ENCODE measurements around the gene CDK14. TPM values are rescaled to one million over a fixed set of nuclear protein-coding genes. Genes with fewer than 3 reads are reported as not detected.

The CDK14 gene
- total RNA-seq, 1 experiment from 2014 or later, result 4.6 TPM

GRCh38 chr7:90931986-90932916, 336.1 kb downstream of the CDK14 start:
- in situ Hi-C loops (cut with HindIII; ENCODE audit: low pct_unique_long_range_greater_than_20kb, low sequenced_read_pairs), result no loop called here
- DNase-seq (ENCODE audit: low read depth), result no peak

DNA sequence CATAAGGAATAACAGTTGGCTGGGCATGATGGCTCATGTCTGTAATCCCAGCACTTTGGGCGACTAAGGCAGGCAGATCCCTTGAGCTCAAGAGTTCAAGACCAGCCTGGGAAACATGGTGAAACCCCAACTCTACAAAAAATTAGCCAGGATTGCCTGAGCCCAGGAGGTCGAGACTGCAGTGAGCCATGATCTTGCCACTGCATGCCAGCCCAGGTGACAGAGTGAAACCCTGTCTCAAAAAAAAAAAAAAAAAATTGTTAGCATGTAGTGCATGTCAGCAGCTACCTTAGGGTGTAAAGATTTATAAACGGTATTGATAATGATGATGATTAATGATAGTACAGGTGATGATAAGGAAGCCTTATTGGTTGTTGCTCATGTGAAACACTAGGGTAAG, 336.9 kb downstream of the CDK14 start:
- in situ Hi-C loops (cut with HindIII; ENCODE audit: low pct_unique_long_range_greater_than_20kb, low sequenced_read_pairs), result no loop called here
- DNase-seq (ENCODE audit: low read depth), result no peak

GRCh38 chr7:90933984-90934383, 337.9 kb downstream of the CDK14 start:
- in situ Hi-C loops (cut with HindIII; ENCODE audit: low pct_unique_long_range_greater_than_20kb, low sequenced_read_pairs), result no loop called here
- no peak for DNase-seq (ENCODE audit: low read depth)

GRCh38 chr7:90938371-90938770, 342.2 kb downstream of the CDK14 start:
- no peak for DNase-seq (ENCODE audit: low read depth)
- in situ Hi-C loops (cut with HindIII; ENCODE audit: low pct_unique_long_range_greater_than_20kb, low sequenced_read_pairs), result no loop called here

DNA sequence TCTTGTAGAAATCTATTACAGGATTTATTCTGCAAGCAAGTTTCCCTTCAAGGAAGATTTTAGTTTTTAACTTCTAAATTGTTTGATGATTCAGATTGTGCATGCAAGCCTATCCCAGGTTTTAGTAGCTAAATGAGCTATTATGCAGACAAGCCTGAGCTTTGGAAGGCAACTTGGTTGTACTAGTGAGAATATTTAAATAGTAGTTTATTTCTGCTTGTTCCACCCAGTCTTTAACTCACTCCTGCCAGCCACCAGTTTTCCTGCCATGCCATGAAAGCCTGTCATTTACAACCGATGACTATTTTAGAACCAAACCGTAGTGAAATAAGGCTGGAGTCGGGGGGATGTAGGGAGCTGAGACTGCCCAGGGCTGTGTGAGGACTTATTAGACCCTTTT, 343.5 kb downstream of the CDK14 start:
- no peak for DNase-seq (ENCODE audit: low read depth)
- in situ Hi-C loops (cut with HindIII; ENCODE audit: low pct_unique_long_range_greater_than_20kb, low sequenced_read_pairs), result no loop called here

- DNase-seq (ENCODE audit: low read depth), result no peak
- in situ Hi-C loops (cut with HindIII; ENCODE audit: low pct_unique_long_range_greater_than_20kb, low sequenced_read_pairs), result no loop called here
These were observed 347.9 kb downstream of the CDK14 start for GRCh38 chr7:90944021-90944420.

DNA sequence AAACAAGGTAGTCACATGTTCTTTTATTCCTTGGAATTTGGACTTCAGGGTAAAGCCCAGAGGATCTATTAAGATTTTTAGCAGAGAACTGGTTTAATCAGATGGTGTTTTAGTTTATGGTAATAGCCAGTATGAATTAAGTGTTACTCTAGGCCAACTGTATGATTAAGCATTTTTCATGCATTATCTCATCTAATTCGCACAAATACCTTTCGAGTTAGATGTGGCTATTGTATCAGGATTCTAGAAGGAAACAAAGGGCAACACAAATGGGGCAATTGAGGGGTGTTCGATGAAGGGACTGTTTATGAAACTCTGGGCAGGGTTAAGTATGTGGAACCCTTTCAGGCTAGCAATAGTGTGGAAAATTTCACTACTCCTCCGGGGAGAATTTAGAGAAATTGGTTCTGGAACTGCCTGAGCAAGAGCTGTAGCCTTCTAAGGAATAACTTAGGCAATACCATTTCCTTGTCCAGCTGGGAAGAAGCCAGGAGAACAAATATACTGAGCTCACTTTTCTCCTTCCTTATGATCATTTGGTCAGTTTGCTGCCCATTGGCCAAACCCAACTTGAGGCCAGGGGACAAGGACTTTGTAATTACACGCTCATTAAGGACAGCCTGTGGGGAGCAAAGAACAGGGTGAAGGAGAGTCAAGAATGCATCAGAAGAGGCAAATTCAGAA, 349.1 kb downstream of the CDK14 start:
- in situ Hi-C loops (cut with HindIII; ENCODE audit: low pct_unique_long_range_greater_than_20kb, low sequenced_read_pairs), result no loop called here
- no peak for DNase-seq (ENCODE audit: low read depth)

GRCh38 chr7:90946730-90947501, 350.8 kb downstream of the CDK14 start:
- in situ Hi-C loops (cut with HindIII; ENCODE audit: low pct_unique_long_range_greater_than_20kb, low sequenced_read_pairs), result no loop called here
- DNase-seq (ENCODE audit: low read depth), result no peak

- no peak for DNase-seq (ENCODE audit: low read depth)
- in situ Hi-C loops (cut with HindIII; ENCODE audit: low pct_unique_long_range_greater_than_20kb, low sequenced_read_pairs), result no loop called here
These were observed 352.0 kb downstream of the CDK14 start for GRCh38 chr7:90948085-90948484.

- in situ Hi-C loops (cut with HindIII; ENCODE audit: low pct_unique_long_range_greater_than_20kb, low sequenced_read_pairs), result no loop called here
- no peak for DNase-seq (ENCODE audit: low read depth)
These were observed 355.1 kb downstream of the CDK14 start for GRCh38 chr7:90951229-90951628.

DNA sequence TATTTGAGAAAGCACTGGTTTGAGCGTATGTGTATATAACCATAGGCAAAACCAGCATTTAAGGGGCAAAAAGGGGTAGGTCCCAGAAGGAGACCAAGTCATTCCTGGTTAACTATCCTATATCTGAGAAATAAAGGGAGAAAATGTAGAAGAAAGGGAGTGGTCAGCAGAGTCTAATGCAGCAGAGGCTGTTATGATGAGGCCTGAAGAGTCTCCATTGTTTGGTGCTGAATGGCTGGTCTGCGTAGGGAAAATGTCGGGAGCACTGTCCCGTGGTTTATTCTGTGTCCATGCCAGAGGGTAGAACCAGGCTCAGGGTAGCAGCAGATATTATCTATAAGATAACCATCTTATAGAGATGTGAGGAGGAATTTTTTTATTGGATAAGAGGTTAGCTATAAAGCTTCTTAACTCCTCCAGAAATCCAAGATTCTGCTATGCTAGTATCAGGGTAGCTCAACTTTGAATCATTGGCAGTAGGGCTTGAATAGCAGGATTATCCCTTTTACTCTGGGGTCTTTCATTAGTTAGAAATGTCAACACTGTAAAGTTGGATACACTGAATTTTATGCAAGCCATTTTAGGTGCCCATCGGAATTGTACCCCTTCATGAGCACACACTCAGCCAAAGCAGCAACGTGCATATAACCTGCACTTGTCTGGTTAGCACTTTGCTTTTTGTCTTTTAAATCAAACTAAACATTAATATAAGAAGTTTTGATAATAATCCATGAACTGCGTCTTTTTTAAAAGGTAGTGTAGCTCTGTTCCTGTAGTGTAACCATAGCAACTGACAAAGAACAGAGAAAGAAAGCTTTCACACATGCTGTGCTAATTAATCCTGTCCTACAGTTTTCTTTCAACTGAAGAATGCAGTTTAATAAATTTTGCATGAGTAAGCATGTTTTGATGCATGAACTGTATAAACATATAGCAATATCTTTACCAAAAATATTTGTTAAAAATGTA, 356.1 kb downstream of the CDK14 start:
- no peak for DNase-seq (ENCODE audit: low read depth)
- in situ Hi-C loops (cut with HindIII; ENCODE audit: low pct_unique_long_range_greater_than_20kb, low sequenced_read_pairs), result no loop called here

DNA sequence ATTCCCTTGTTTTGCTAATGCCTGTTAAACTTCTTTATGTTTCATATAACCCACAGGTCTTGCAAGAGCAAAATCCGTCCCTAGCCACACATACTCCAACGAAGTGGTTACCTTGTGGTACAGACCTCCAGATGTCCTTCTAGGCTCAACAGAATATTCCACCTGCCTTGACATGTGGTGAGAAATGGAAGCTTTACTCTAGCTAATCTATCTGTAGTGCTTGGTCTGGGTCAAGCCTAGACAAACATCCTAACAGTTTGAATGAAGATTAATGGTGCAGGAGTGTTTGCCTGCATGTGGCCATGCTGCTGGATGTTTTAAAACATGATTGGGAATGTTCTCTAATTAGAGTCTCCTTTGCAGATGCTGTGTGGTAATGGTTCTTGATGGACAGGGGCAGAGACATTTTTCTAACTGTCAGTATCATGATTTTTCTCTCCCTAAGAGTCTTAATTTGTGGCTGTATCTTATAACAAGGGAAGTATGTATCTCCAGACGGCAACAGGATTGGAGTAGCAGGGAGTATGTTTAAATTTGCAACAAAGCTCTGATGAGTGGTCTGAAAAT, 359.6 kb downstream of the CDK14 start:
- in situ Hi-C loops (cut with HindIII; ENCODE audit: low pct_unique_long_range_greater_than_20kb, low sequenced_read_pairs), result no loop called here

DNA sequence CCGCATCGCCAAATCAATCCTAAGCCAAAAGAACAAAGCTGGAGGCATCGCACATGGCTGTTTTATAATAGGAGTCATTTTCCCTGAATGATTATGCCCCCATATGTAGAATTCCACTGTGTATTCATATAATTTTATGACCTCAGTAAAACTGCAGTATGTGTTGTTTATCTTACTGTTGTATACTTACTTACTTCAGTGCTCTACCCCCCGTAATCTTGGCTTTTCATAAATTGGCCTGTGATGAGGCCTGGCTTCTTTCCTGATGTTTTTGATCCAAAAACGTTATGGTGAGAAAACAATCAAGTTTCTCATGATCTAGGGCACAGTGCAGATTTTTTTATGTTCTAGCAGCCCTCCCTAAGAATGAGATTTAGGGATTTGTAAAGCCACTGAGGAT, 361.8 kb downstream of the CDK14 start:
- DNase-seq (ENCODE audit: low read depth), result no peak
- in situ Hi-C loops (cut with HindIII; ENCODE audit: low pct_unique_long_range_greater_than_20kb, low sequenced_read_pairs), result no loop called here

More for the DNA sequence above, 359.6 kb downstream of the CDK14 start:
- no peak for DNase-seq (ENCODE audit: low read depth)

DNA sequence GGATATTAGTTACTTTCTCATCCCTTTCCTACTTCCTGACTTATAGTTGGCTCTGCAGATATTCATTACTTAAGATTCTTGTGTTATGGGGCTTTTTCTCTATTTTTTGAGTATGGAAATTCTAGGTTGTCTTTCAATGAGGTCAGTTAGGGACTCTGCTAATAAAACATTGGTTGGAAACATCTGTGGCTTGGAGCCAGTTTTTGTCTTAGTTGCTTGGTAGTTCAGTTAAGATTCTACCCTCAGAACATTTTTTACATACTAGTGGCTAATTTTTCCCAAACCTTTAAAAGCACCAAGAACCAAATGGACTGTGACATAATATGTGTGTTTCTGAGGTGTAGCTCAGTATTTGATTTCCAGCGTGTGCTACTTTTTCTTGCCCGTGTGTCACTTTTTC, 362.5 kb downstream of the CDK14 start:
- no peak for DNase-seq (ENCODE audit: low read depth)
- in situ Hi-C loops (cut with HindIII; ENCODE audit: low pct_unique_long_range_greater_than_20kb, low sequenced_read_pairs), result no loop called here

DNA sequence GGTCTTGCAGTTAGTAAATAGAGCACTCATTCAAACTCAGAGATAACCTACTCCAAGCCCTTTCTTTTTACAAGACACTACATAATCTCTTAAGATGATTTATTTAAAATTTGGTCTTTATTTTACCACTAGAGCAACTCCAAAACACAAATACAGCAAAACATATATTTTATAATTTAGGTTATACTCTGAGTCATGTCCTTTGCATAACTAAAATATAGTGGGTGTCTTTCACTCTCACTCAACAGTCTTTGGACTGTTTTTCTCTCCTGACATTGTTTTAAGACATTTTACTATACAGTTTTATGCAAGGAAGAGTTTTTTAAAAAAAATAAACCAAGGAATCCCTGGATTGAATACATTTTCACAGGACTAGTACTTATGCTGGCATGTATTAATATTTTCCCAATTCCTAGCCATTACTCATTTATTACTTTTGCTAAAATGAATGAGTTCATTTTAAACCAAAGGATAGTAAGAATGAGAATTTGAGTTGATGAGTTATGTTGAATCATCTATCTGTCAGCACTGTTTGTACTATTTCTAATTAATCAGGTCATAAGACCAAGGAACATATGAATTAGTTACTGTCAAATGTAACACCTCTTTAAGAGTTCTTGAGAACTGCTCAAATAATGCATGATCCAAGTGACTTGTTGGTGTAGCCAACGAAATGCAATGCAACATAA, 365.1 kb downstream of the CDK14 start:
- DNase-seq (ENCODE audit: low read depth), result no peak
- in situ Hi-C loops (cut with HindIII; ENCODE audit: low pct_unique_long_range_greater_than_20kb, low sequenced_read_pairs), result no loop called here

DNA sequence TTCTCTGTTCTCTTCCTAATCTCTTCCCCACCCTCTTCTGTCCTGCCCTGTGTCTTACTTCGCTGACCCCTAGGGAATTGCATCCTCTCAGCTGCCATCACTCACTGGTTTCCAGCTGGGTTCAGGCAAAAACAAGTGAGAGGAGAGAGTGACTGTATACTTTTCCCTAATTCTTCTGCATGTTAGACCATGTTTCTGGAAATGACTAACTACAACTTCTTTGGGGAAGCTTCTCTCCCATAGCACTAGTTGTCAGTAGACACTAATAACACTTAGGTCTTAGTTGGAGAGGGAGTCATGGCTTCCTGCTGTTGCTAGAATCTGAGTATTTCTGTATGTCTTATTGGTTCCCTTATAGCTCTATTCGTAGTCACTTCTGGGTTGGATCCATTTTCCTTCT, 369.1 kb downstream of the CDK14 start:
- in situ Hi-C loops (cut with HindIII; ENCODE audit: low pct_unique_long_range_greater_than_20kb, low sequenced_read_pairs), result no loop called here
- DNase-seq (ENCODE audit: low read depth), result no peak

DNA sequence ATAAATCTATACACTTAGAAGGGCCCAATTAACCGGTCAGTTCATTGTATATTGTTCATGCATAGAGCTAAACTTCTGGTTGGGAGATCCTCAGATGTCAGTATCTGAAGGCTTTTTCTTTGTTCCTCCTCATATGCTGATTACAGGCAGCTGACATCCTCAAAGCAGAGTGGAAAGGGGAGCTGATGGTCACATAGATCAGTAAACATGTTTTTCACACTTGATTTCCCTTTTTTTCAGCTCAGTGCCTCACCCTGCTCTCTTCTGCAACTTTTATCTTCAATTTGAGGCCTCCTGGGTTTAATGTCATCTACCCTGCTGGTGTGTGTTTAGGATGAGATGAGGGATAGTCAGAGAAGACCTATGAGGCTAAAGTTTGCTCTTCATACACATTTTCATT, 370.2 kb downstream of the CDK14 start:
- in situ Hi-C loops (cut with HindIII; ENCODE audit: low pct_unique_long_range_greater_than_20kb, low sequenced_read_pairs), result no loop called here
- no peak for DNase-seq (ENCODE audit: low read depth)
